GM20000 (cell line): Measurements from ENCODE around the gene CHORDC1.
"Not testable (repeated sequence)": the region's sequence is repeated elsewhere in the genome, so short reads cannot be mapped to it uniquely, and the experiment has no call there.

Source experiments
- DNase-seq: peaks from one replicate; pipeline ENCODE4 v3.0.0; 2012; ENCODE audit warnings: low spot score
- CTCF ChIP-seq: IDR thresholded peaks from 2 replicates; pipeline ENCODE4 v1.5.1; 2012; ENCODE audit warnings: mild to moderate bottlenecking, control low read depth; ENCODE audit errors: extremely low read depth, missing control alignments

CHORDC1 gene

GRCh38 chr11:90213322-90213721 is 9.5 kb downstream of the CHORDC1 start:
- TF ChIP-seq CTCF, result no peak
- DNase-seq, result no peak

GRCh38 chr11:90208857-90209256 is 14.0 kb downstream of the CHORDC1 start:
- DNase-seq, result no peak

GRCh38 chr11:90207992-90208391 is 14.9 kb downstream of the CHORDC1 start:
- not testable (repeated sequence) for DNase-seq

More at GRCh38 chr11:90208857-90209256, 14.0 kb downstream of the CHORDC1 start:
- TF ChIP-seq CTCF, result no peak

- peak; percentile 34 for DNase-seq
- TF ChIP-seq CTCF, result peak; percentile 65
These were observed 17.8 kb downstream of the CHORDC1 start for GRCh38 chr11:90204832-90205646.

GRCh38 chr11:90204407-90204806 is 18.4 kb downstream of the CHORDC1 start:
- DNase-seq, result no peak
- no peak for TF ChIP-seq CTCF

GRCh38 chr11:90202342-90202741 is 20.5 kb downstream of the CHORDC1 start:
- no peak for TF ChIP-seq CTCF
- no peak for DNase-seq

GRCh38 chr11:90197377-90197776 is 25.5 kb downstream of the CHORDC1 start:
- no peak for DNase-seq
- no peak for TF ChIP-seq CTCF
